Measurements from ENCODE around the gene TREM2.

The TREM2 gene

GRCh38 chr6:41161851-41162552 is 914 bp downstream of the TREM2 start:
- DNase-seq (ENCODE audit: low spot score) (no peak), ATAC-seq (ENCODE audit: low read depth) (no peak)
- Histone ChIP-seq H3K27me3 (ENCODE audit: insufficient read depth, poor library complexity, severe bottlenecking) (no peaks in the 10 kb centered on the region), H3K27ac (ENCODE audit: poor library complexity, severe bottlenecking) (no peak overlapping the region), H3K4me1 (ENCODE audit: insufficient read depth, poor library complexity, severe bottlenecking) (no peaks in the 10 kb centered on the region), H3K36me3 (ENCODE audit: low read depth) (no peaks in the 10 kb centered on the region), H3K4me3 (ENCODE audit: severe bottlenecking) (no peak overlapping the region), H3K9me3 (ENCODE audit: severe bottlenecking) (no peaks in the 10 kb centered on the region)
- TF ChIP-seq CTCF (IDR thresholded peaks at IDR 0.05; ENCODE audit: poor library complexity, severe bottlenecking) = no peak

- Histone ChIP-seq H3K27ac (ENCODE audit: poor library complexity, severe bottlenecking) (no peak overlapping the region), H3K4me1 (ENCODE audit: insufficient read depth, poor library complexity, severe bottlenecking) (no peaks in the 10 kb centered on the region), H3K9me3 (ENCODE audit: severe bottlenecking) (no peaks in the 10 kb centered on the region), H3K27me3 (ENCODE audit: insufficient read depth, poor library complexity, severe bottlenecking) (no peaks in the 10 kb centered on the region), H3K36me3 (ENCODE audit: low read depth) (no peaks in the 10 kb centered on the region), H3K4me3 (ENCODE audit: severe bottlenecking) (no peak overlapping the region)
- ATAC-seq (ENCODE audit: low read depth) = no peak
- TF ChIP-seq CTCF (IDR thresholded peaks at IDR 0.05; ENCODE audit: poor library complexity, severe bottlenecking) = no peak
- DNase-seq (ENCODE audit: low spot score) = no peak
Observed at GRCh38 chr6:41161380-41161779, 1.5 kb downstream of the TREM2 start.

GRCh38 chr6:41160933-41161332 is 2.0 kb downstream of the TREM2 start:
- no peaks in the 10 kb centered on the region for H3K4me1 ChIP-seq (ENCODE audit: insufficient read depth, poor library complexity, severe bottlenecking)
- H3K27ac ChIP-seq (ENCODE audit: poor library complexity, severe bottlenecking) = no peak overlapping the region
- ATAC-seq (ENCODE audit: low read depth) (no peak), DNase-seq (ENCODE audit: low spot score) (no peak)
- no peak overlapping the region for H3K4me3 ChIP-seq (ENCODE audit: severe bottlenecking)
- H3K27me3 ChIP-seq (ENCODE audit: insufficient read depth, poor library complexity, severe bottlenecking) = no peaks in the 10 kb centered on the region
- H3K9me3 ChIP-seq (ENCODE audit: severe bottlenecking) = no peaks in the 10 kb centered on the region
- no peaks in the 10 kb centered on the region for H3K36me3 ChIP-seq (ENCODE audit: low read depth)
- no peak for TF ChIP-seq CTCF (IDR thresholded peaks at IDR 0.05; ENCODE audit: poor library complexity, severe bottlenecking)

- Histone ChIP-seq H3K4me1 (ENCODE audit: insufficient read depth, poor library complexity, severe bottlenecking) (no peaks in the 10 kb centered on the region), H3K27me3 (ENCODE audit: insufficient read depth, poor library complexity, severe bottlenecking) (no peaks in the 10 kb centered on the region), H3K9me3 (ENCODE audit: severe bottlenecking) (no peaks in the 10 kb centered on the region), H3K36me3 (ENCODE audit: low read depth) (no peaks in the 10 kb centered on the region), H3K27ac (ENCODE audit: poor library complexity, severe bottlenecking) (no peak overlapping the region), H3K4me3 (ENCODE audit: severe bottlenecking) (no peak overlapping the region)
- ATAC-seq (ENCODE audit: low read depth) (no peak), DNase-seq (ENCODE audit: low spot score) (no peak)
- TF ChIP-seq CTCF (IDR thresholded peaks at IDR 0.05; ENCODE audit: poor library complexity, severe bottlenecking) = no peak
Observed at GRCh38 chr6:41159415-41160082, 3.4 kb downstream of the TREM2 start.

GRCh38 chr6:41157323-41157722 is 5.6 kb downstream of the TREM2 start:
- ATAC-seq (ENCODE audit: low read depth) = no peak

More at GRCh38 chr6:41157323-41157722, 5.6 kb downstream of the TREM2 start:
- TF ChIP-seq CTCF (IDR thresholded peaks at IDR 0.05; ENCODE audit: poor library complexity, severe bottlenecking) = no peak
- H3K4me1 ChIP-seq (ENCODE audit: insufficient read depth, poor library complexity, severe bottlenecking) = no peaks in the 10 kb centered on the region
- H3K9me3 ChIP-seq (ENCODE audit: severe bottlenecking) = no peaks in the 10 kb centered on the region
- DNase-seq (ENCODE audit: low spot score) = no peak
- H3K27me3 ChIP-seq (ENCODE audit: insufficient read depth, poor library complexity, severe bottlenecking) = no peaks in the 10 kb centered on the region
- no peak overlapping the region for H3K4me3 ChIP-seq (ENCODE audit: severe bottlenecking)
- no peak overlapping the region for H3K27ac ChIP-seq (ENCODE audit: poor library complexity, severe bottlenecking)
- no peaks in the 10 kb centered on the region for H3K36me3 ChIP-seq (ENCODE audit: low read depth)

Measured in RWPE2 (cell line).